HG03442 (cell line): ENCODE results near the gene CCDC85C.

ENCODE experiments used
- ATAC-seq: cut with Tn5 transposase; IDR thresholded peaks from one replicate; pipeline ENCODE4 v1.9.1; 2021; ENCODE audit warnings: mild to moderate bottlenecking, moderate library complexity; ENCODE audit not compliant: unreplicated experiment

The CCDC85C gene

GRCh38 chr14:99524804-99525698, 79.0 kb downstream of the CCDC85C start:
- ATAC-seq = no peak

GRCh38 chr14:99524091-99524661, 79.8 kb downstream of the CCDC85C start:
- no peak for ATAC-seq

DNA sequence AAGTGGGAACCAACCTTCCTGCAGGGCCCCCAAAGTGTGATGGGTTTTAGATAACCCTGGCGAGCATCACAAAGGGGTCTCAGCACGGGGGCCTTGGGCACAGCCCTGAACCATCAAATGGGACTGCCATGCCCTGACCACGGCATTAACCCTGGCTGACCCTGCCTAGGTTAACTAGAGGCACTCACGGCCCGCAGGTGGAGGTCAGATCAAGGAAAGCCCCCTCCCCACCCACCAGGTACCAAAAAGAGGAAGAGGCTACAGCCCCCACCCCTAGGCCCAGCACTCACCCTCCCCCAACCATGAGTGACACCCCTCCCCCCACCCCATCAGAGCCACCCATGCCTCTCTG, 80.3 kb downstream of the CCDC85C start:
- ATAC-seq = no peak

DNA sequence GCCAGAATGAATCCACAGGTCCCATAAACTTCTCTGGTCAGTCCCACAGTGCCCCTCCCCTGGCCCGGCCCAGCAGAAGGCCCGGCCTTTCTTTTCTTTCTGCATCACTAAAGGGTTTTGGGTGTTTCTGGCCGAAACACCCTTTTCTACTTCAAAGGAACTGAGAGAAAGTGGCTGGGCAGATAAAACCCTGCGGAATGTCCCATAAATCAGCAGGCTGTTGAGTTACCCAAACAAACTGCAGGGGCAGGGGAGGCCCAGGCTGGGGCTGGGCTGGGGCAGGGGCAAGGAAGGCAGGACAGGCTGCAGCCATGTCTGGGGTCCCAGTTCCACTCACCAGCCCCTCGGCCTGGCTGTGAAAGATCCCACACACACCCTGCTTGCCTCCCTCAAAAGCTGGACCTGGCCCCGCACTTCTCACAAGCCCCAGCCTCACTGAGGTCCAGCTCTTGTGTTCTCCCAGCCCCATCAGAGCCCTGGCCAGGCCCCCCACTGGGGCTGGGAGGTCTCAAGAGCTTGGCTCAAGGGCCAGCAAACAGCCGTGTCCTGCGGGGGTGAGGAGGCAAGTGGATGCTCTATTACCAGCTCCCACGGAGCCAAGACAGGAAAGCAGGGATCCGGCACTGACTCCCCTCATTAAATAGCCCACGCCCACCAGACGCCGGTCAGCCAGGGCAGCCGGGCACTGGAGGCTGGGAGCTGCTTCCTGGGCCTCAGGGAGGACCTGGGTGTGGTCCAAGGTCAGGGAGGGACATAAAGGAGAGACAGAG, 80.9 kb downstream of the CCDC85C start:
- ATAC-seq = no peak

- ATAC-seq = no peak
Measured at GRCh38 chr14:99522457-99522891, 81.5 kb downstream of the CCDC85C start.

DNA sequence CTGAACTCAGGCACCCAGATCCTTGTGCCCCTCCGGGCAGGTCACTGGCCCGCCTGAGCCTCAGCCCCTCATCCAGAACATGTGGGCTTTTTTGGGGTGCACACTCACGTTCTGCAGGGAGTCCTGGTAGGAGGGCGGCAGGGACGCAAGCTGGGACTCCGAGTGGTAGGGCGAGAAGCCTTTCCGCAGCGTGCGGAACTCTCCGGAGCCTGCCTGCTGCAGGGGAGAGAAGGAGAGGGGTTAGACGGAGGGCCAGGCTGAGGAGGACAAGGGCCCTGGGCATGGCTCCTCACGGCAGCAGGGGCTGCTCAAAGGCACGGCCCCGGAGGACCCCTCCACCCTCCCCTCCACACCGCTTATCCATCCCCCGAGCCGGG, 82.0 kb downstream of the CCDC85C start:
- no peak for ATAC-seq

DNA sequence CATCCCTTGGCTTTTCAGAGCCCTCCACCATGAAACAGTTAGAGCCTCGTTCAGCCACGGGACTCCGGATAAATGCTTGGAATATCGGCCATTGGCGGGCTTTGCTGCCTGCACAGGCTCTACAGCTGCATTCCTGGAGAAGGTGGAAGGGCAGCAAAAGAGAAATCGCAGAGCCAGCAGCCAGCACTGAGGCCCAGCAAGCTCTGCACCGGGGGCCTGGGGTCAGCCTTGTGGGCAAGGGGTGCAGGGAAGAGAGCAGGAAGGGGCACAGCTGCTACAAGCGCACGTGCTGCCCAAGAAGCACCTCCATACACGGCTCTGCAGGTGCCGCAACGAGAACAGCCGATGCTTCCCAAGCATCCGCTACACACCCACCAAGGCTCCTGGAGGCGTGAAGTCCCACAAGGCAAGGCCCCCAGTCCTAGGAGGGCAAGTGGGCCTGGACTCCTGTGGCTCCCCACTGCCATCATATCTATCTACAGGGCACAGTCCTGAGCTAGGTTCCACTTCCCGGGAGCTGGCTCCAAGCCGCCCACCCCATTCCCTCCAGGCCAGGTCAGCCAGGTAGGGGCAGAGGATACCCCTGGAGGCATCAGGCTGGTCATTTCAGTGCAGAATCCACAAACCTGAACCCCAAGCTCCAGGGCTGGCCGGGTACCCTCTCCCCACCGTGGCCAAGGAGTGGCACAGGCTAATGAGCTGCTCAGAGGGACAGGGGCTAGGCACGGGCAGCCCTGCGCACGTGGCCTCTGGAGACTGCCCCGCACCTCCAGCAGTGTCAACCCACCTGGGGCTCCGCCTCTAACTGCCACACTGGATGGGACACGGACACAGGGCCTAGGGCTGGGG, 82.6 kb downstream of the CCDC85C start:
- ATAC-seq = no peak

DNA sequence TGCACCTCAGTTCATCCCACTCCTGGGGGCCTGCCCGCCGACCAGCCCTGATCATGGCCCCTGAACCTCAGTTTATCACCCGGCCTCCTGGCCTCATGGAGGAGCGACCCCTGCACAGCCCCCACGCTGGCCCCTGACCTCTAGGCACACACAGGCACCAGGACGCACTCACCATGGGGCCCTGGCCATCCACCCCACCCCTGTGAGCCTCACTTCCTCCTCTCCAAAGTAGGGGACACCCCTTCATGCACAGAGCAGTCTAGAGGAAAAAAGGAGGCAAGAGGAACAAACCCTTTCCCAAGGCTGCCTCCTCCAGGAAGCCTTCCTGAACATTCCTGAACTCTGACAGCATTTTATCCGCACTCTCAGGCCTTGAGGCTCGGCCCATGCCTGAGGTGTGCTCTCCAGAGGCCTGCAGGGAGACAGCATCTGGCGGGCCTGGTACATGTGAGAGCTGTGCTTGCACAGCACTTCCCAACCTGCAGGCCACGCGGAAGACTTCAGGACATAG, 83.4 kb downstream of the CCDC85C start:
- ATAC-seq = no peak

GRCh38 chr14:99519931-99520421, 84.0 kb downstream of the CCDC85C start:
- ATAC-seq = no peak

DNA sequence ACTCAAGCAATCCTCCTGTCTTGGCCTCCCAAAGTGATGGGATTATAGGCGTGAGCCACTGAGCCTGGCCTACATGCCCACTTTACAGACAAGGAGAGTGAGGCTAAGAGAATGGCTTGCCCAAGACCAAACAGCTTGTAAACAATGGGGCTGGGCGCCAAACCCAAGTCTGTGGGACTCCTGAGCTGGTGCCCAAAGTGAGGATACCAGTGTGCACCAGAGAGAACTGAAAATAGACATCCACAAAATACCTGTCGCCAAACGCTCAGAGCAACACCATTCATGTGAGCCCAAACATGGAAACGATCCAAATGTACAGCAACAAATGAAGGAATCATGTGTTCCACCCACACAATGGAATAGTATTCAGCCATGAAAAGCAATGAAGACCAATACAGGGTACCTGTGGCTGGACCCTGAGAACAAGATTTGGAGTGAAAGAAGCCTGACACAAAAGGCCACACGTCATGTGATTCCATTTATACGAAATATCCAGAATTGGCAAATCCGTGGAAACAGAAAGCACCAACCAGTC, 84.6 kb downstream of the CCDC85C start:
- no peak for ATAC-seq

GRCh38 chr14:99518441-99519346, 85.3 kb downstream of the CCDC85C start:
- ATAC-seq = peak; percentile 70

DNA sequence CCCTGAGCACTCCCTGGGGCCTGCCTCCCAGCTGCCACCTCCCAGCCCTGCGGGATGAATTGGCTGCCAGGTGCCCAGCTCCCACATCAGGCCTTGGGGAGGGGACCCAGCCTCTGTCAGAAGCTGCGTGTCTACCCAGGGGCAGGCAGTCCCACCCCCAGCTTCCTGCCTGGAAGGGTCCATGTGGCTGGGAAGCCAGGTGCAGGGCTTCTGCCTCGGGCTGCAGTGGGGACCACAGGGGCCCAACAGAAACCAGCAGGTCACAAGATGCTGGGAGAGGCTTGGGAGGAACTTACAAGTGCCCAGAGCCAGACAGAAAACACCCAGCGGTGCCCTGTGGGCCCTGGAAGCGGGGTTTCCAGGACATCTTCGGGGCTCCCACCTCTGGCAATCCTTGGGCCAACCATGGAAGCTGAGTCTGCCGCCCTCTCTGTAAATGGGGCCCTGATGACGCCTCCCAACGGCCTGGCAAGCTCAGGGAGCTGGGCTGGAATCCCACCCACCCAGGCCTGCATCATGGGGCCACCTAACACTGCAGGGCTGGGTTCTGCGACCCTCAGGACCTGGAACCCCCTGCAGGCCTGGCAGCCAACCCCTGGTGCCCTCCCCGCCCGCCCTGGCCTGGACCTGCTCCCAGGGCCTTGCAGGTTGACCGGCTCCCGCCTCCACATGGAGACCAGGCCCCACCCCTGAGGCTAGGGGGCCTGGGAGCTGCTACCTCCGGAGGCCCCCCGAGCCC, 86.2 kb downstream of the CCDC85C start:
- ATAC-seq = no peak

DNA sequence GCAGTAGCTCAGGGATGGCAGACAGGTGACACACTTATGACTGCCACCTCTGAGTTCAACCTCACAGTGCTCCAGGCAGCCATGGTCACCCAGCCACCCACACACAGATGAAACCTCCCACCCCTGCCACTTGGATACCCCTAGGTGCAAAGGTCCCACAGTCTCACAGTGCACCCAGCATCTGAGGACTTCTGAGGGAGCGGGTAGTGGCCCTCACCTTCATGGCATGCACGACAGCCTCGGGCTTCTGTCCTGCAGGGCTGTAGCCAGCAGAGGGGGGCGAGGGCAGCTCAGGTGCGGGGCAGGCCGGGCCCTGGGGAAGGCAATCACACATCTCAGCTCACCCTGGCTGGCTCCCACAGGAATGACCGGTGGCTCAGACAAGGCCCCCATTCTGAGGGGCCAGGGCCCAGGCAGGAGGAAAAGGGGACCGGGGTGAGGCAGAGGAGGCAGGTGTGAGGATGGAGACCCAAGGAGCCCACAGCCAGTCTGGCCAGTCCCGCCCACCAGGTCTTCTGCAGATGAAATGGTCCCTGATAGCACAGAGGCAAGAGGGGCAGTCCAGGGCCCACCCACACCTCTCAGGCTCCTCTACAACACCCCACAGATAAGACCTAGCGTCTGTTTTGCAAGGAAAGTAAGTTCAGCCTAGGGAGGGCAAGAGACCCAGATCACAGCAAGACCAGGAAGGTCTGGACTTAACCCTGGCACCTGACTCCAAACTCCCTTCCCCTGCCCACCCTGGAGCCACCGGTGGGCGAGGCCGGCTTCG, 87.0 kb downstream of the CCDC85C start:
- ATAC-seq = no peak

- ATAC-seq = no peak
Measured at GRCh38 chr14:99516156-99516870, 87.7 kb downstream of the CCDC85C start.

- no peak for ATAC-seq
Measured at GRCh38 chr14:99515301-99516155, 88.5 kb downstream of the CCDC85C start.
